ENCODE data around the gene PUM2.
"Not testable (repeated sequence)": the region's sequence is repeated elsewhere in the genome, so short reads cannot be mapped to it uniquely, and the experiment has no call there.

The PUM2 gene, protein sequence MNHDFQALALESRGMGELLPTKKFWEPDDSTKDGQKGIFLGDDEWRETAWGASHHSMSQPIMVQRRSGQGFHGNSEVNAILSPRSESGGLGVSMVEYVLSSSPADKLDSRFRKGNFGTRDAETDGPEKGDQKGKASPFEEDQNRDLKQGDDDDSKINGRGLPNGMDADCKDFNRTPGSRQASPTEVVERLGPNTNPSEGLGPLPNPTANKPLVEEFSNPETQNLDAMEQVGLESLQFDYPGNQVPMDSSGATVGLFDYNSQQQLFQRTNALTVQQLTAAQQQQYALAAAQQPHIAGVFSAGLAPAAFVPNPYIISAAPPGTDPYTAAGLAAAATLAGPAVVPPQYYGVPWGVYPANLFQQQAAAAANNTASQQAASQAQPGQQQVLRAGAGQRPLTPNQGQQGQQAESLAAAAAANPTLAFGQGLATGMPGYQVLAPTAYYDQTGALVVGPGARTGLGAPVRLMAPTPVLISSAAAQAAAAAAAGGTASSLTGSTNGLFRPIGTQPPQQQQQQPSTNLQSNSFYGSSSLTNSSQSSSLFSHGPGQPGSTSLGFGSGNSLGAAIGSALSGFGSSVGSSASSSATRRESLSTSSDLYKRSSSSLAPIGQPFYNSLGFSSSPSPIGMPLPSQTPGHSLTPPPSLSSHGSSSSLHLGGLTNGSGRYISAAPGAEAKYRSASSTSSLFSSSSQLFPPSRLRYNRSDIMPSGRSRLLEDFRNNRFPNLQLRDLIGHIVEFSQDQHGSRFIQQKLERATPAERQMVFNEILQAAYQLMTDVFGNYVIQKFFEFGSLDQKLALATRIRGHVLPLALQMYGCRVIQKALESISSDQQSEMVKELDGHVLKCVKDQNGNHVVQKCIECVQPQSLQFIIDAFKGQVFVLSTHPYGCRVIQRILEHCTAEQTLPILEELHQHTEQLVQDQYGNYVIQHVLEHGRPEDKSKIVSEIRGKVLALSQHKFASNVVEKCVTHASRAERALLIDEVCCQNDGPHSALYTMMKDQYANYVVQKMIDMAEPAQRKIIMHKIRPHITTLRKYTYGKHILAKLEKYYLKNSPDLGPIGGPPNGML

DNA sequence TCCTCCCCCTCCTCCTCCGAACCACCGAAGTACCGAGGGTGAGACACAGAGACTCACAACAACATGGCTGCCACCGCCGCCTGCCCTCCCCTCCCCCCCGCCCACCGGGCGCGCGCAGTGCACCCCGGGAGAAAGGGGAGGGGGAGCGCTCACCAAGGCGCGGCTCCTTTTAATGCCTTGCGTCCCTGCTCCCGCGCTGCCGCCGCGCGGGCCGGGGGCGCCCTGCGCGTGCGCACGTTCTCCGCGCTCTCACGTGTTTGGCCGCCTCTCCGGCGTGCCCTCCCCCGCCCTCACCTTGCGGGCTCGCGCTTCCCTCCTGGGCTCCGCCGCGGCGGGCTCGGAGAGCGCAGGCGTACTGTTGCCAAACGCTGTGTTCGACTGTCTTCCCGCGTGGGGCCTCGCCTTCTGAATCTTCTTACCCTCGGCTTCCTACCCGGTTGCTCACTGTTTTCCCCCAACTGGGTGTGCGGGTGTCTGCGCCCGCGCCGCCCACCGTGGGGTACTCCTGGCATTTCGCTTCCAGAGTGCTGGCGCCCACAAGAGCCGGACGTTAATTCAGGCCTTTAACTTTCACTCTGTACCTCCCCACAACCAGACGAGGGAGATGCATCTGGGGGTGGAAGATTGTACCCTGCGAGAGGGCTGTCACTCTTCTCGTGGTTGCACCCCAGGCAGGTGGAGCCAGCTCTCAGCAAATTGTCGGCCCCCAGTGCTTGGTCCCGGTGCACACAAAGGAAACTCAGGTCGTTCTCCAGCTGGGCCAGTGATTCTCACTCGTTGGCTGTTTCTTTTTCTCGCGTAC is at the start of gene PUM2:
TSS of gene PUM2 (minus strand) at position 92 of the 802 bp plus-strand sequence. CDS start 23,484 bp downstream, outside the sequence.
- peak; percentile 81 to 86 for DNase-seq (ENCODE audit: low read depth in 1 of 2, low spot score in 1 of 2)

DNA sequence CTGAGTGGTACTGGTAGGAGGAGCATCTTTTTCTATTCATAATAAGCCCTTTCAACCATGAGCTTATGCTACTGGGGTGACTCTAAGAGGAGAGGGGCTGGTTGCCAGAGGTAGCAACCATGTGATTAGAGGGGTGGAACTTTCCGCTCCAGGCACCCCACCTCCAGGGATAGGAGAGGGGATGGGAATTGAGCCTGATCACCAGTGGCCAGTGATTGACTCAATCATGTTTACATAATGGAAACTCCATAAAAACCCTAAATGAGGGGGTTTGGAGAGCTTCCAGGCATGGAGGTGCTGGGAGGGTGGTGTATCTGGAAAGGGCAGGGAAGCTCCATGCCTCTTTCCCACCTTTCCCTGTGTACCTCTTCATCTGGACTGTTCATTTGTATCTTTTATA is 49.7 kb upstream of the PUM2 start:
- DNase-seq (ENCODE audit: low read depth in 1 of 2, low spot score in 1 of 2), result no peak

DNA sequence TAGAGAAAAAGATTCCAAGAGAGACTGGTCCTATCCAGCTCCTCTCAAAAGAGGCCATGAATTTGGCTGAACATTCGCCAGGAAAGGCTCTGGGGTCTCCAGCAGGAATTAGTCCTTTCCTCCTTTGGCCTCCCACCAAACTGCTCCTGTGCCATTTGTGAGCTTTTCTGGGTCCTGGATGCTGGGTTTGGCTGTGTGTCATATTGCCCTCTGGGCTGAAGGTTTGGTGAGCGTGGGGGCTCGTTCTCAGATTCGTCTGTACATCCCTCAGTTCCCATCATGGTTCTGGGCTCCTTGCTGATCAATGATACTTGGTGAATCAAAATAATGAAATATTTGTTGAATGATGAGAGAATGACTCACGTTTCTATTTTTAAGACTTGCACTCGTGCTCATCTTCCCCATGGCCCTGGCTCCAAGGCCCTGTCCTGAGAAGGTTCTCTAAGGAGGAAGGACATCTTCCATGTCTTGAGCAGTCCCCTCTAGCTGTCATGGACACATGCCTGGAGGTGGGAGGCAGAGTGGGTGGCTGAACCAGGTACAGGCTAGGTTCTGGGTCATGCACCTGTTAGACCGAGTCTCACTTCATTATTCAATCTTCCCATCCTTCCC is 48.4 kb upstream of the PUM2 start:
- no peak for DNase-seq (ENCODE audit: low read depth in 1 of 2, low spot score in 1 of 2)

DNA sequence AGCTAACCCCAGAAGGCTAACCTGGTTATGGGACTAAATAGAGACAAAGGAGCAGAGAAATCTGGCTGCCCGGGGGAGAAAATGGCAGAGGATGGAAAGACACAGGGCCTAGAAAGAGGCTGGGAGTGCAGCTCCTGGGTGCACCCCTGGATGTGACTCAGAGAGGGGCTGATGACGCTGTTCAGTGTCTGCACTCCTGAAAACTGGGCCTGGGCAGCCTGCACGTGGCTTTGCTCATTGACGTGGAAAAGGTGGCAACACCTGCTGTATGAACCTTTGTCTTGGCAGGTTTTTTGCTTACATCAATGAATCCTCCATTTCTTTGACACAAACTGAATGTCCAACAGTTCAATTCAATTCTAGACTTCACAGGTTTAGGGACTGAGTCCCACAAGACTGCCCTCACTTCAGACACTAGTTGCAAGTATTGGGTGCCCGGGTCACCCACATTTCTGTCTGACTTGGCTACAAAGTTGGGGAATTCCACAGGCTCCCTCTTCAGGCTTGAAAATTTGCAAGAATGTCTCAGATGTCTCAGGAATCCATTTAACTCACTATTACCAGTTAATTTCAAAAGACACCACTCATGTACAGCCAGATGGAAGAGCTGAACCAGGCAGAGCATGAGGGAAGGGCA is 47.3 kb upstream of the PUM2 start:
- DNase-seq (ENCODE audit: low read depth in 1 of 2, low spot score in 1 of 2), result no peak

DNA sequence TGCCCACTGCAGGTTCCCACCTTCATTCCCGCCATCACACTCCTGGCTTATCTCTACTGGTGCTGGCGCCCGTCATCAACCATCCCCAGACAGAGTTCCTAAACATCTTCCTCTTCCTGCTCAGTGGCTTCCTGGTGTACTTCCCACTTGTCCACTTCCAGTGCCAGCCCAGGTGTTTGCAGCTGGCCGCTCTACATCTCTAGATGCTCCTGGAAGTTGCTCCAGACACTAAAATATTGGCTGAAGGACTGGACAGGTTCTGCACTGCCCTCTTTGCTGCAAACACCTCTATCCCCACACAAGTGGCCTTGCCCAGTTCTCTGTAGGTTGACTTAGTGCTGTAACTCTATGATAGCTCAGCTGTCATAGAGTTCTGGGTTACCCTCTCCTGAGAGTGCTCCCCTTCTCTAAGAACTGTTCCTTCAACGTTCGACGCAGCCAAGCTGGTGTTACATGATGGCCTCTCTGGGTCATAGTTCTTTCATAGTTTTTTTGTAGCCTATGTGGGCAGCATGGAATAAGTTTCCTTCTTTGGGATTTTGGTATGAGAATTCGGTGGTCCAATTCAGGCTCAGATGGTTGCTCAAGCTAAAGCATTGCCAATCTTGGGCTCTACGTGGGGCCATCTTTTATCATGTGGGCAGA is 45.8 kb upstream of the PUM2 start:
- no peak for DNase-seq (ENCODE audit: low read depth in 1 of 2, low spot score in 1 of 2)

DNA sequence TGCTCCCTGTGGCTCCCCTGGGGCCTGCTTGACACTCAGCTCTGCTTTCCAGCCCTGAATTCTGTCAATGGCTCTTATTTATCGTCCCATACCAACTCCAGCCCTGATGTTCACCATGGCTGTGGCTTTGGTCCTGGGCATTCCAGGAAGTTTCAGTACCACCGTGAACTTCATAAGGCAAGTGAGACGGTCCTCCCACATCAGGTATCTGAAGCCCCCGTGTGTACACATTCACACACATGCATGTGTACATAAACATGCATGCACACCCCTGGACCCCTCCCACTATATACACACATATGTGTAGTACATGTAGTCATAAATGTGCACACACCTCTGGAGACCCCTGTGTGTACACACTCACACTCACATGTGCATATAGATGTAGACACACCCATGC is 43.3 kb upstream of the PUM2 start:
- no peak for DNase-seq (ENCODE audit: low read depth in 1 of 2, low spot score in 1 of 2)

DNA sequence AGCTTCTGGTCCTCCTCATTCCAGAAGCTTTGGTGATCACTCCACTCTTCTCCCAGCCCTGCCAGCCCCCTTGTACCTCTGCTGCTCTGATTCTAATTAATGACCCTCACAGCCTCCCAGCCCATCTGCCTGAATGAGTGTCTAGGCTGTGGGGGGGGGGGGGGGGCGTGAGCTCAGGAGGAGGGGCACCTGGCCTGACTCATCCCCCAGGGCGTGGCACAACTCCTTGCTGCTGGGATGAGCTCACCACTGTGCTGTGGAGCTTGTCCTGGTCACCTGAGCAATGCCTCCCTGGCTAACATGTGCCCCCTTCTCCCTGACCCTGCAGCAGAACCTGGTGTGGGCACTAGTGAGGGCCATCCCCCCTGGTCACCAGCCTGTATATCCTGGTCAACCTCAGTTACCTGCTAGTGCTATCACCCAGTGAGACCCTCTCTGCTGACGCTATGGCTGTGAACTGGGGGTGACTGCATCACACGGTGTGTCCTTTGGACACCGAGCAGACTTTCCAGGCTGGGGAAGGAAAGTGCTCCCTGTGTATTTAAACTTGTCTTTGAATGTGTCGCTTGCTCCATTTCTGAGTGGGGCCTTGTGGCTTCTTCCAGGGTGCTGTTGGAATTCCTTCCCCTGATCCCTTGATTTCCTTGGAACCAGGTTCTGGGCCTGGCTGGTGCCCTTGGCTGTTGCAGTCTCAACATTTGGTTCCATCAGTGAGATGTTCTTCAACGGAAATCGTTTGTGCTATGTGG is 41.5 kb upstream of the PUM2 start:
- DNase-seq (ENCODE audit: low read depth in 1 of 2, low spot score in 1 of 2), result no peak

DNA sequence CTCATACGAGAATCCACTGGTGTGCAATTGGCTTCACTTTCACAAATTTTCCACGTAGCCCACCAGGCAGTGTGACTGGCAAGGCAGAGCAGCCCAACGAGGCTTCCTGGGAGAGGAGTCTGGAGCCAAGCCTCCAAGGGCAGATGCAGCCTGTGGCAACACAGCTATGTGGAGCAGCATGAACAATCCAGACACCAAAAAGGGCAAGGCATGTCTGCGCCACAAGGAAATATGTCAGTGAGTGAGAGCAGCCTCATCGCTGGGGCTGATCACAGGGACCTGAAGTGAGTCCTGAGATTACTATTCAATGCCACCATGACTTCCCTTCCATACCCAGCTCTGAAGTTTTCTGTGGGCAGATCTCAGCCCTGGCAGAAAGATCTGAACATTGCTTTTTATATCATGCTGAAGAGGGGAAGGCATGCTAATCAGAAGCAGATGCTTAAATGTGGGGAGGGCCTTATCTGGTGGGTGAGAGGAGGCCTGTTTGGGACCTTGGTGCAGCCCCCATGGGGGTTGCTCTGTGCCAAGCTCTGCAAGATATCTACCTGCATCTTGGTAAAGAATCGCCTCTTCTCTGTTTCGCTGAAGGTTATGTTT is 40.0 kb upstream of the PUM2 start:
- DNase-seq (ENCODE audit: low read depth in 1 of 2, low spot score in 1 of 2), result no peak

DNA sequence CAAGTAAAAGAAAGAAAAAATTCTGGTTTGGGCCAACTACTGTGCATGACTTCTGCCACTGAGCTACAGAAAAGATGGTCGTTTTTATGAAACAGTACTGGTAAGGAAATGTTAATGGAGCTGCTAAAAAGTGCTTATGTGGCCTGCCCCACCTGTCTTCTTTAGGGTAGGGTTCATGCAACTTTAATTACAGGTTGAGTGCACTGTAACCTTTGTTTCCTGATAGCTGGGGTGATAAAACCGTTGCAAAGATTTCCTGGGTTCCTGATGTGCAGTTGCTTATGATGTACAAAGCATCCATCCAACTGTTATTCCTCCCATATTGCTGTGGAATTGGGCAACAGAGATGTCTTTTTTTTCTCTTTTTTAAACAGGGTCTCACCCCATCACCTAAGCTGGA is 34.3 kb upstream of the PUM2 start:
- no peak for DNase-seq (ENCODE audit: low read depth in 1 of 2, low spot score in 1 of 2)

DNA sequence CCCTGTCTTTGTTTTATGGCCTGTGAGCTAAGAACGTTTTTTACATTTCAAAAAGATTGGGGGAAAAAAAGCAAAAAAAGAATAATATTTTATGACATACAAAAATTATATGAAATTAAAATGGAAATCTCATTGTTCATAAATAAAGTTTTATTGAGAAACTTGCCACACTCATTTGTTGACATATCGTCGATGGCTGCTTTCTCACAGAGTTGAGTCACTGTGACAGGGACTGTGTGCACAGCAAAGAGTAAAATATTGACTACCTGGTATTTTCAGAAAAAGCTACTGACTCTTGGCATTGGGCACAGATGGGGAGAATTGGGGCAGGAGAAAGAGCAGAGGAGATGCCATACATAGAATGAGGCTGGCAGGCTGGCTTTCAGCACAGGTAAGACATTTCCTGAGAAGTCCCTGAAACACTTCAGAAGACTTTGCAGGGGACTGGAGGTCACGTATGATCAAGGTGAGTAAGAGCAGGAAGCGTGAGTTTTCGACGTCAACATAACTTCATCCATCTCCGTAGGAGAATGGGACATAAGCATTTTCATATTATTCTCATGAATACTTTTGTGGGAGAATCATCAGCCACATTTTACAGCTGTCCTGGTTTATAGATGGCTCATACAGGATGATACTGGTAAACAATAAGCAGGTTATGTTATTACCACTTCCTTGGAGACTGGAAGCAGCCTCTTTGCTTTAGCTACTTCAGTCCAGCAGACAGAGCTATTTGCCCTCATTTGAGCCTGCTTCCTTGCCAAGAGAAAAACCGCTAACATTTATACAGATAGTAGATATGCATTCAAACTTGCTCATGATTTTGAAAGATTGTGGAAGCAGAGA is 32.5 kb upstream of the PUM2 start:
- DNase-seq (ENCODE audit: low read depth in 1 of 2, low spot score in 1 of 2), result no peak

DNA sequence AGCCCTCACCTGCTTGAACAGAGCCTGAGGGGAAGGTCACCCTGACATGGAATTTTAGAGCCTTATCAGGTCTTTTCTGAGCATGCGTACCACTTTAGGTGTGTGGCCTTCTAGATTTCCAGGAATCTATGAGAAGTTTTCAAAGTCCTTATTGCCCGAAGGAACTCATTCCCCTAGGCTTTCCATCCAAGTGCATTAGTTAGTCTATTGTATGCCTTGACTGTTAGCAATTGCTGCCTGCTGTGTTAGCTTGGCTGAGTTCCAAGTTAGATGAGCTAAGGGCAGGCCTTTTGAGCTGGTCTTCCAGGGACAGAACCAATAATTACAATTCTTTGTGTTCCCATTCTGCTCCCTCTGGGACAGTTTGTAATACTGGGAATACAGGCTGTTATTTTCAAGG is 30.8 kb upstream of the PUM2 start:
- no peak for DNase-seq (ENCODE audit: low read depth in 1 of 2, low spot score in 1 of 2)

DNA sequence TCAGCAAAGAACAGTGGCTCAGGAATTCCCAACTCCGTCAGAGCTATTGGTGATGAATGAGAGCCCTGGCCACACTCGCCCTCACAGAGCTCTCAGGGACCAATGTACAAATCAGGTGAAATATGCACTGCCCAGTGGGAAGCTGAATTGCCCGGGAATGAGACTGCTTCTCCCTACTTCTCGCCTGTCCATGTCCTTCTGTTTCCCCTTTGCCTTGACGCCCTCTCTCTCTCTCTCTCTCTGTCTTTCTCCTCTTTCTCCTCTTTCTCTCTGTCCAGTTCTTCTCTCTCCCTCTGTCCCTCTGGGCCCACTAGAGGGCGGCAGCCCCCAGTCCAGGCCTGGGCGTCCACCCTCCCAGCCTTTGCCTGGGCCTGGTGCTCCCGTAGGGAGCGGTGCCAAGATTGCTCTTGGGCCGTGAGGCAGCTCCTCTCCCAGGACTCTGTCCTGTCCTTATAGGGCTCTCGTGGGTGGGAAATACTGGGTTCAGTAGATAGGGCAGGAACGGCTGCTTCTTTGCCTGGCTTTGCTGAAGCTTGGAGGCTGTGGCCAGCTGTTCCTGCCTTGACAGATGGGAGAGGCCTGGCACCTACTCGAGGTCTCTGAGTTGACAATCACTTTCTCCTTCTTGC is 28.4 kb upstream of the PUM2 start:
- DNase-seq (ENCODE audit: low read depth in 1 of 2, low spot score in 1 of 2), result no peak

DNA sequence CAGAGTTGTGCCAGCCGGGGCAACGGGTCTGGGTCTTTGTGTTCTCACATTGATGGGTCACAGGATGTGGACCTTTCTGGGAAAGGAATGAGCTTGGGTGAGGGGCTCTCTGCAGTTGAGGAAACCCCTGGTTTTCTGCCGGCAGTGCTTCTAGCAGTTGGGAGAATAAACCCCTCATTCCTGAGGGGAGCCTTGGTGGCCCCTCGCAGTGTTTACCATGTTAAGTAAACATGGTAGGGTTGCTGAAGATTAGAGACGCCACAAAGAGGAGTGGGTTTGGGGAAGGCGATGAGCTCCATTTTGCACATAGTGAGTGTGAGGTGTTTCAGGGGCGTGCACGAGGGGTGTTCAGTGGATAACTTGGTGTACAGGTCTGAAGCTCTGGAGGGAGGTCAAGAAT is 27.7 kb upstream of the PUM2 start:
- no peak for DNase-seq (ENCODE audit: low read depth in 1 of 2, low spot score in 1 of 2)

DNA sequence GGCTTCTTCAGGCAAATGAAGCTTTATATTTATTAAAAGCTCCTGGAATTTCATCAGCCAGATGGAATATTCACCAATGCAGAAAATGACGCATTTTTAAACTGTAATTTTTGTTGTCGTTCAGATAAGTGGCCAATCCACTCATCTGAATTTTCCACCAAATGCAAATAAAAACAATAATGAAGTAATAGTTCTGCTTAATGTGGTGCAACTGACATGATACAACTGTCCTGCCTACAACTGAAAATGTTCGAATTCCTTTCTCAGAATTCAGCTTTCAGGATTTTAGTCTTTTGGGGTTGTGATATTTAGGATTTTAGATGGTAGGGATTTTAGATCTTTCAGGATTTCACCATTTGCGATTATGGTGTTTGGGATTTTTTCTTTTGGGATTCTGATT is 27.1 kb upstream of the PUM2 start:
- no peak for DNase-seq (ENCODE audit: low read depth in 1 of 2, low spot score in 1 of 2)

DNA sequence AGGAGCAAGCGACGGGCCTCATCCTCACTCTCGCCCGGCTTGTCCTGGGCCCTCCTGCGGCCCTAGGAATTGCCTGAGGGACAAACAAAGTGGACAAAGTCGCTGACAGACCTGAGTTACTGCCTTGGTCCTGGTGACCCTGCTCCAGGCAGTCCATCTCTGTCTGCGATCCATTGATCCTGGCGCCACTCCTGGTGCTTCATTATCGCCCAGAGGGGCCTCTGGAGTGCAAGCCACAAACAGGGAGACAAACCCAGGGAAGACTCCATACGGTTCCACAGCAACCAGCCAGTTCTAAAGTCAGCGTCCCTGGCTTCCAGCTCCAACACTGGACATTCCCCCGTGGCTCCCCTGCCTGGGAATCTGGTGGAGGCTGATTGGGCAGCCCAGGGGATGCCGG is 24.3 kb upstream of the PUM2 start:
- not testable (repeated sequence) for DNase-seq (ENCODE audit: low read depth in 1 of 2, low spot score in 1 of 2)

DNA sequence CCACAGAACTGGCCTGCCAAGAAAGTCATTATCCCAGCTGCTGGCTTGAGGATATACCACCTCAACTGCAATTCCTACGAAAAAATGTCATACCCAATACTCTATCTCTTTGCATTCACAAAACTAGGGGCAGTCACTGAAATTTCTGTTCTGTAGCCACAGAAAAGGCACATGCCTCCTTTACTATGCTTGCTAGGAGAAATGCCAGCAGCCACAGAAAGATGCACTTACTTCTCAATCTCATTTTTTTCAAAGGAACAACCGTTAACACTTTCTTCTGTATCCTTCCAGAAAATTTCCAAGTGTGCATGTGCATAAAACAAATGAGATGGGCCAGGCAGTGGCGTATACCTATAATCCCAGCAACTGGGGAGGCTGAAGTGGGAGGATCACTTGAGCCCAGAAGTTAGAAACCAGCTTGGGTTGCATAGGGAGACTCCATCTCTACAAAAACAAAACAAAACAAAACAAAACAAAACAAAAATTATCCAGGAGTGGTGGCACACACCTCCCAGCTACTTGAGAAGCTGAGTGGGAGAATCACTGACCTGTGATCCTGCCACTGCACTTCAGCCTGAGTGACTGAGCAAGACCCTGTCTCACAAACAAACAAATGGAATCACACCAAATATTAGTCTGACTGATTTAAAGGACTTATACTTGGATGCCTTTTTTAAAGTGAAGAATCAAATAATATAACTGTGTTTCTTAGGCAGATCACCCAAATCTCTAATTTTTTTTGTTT is 22.4 kb upstream of the PUM2 start:
- DNase-seq (ENCODE audit: low read depth in 1 of 2, low spot score in 1 of 2), result no peak

All from activated CD4-positive, alpha-beta T cell treated with anti-CD3 and anti-CD28 coated beads, Interleukin-2, amount 50 U/mL, for 24 hours (primary cell).